Measurements from ENCODE around the gene PPIAL4G. TPM values are rescaled to one million over a fixed set of nuclear protein-coding genes. Genes with fewer than 3 reads are reported as not detected.
A peak's percentile ranks its signal among the peaks of the same experiment; 100 is the strongest.

Gene PPIAL4G
- total RNA-seq, 1 experiment from 2014 or later: not detected

DNA sequence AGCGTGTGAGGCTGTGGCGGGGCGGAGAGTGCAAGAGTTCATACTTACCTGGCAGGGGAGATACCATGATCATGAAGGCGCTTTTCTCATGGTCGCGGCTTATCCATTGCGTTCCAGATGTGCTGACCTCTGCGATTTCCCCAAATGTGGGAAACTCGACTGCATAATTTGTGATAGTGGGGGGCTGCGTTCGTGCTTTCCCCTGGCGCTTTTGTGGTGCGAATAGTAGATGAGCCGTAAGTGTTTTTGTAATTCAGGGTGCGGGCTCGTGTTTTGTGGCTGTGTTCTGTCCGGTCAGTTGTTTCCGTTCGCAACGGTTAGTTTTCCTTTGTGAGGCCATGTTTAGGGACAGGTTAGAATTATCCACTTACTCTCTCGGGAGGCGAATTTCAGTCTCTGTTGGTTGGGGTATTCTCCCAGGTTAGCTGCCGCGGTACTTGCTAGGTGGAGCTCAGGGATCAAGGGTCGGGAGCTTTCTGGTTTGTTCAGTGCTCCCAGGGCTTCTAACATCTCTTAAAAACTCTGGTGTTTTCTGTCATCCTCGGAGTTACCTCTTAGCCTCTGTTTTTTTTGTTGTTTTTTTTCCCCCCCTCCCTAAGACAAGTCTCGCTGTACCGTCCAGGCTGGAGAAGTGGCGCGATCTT, 39.6 kb upstream of the PPIAL4G start (continued):
- peak; percentile 85 for TF ChIP-seq FOXP4 (CRISPR knock-in tag; IDR thresholded peaks at IDR 0.05)
- 0 out of 2 replicates have a peak, but pooled peaks have one; percentile 65 for TF ChIP-seq ZNF263 (CRISPR knock-in tag; IDR thresholded peaks at IDR 0.05; ENCODE audit: low read depth)
- peak; percentile 82 for TF ChIP-seq NR2C2 (CRISPR knock-in tag; IDR thresholded peaks at IDR 0.05)
- TF ChIP-seq AFF4 (CRISPR knock-in tag; IDR thresholded peaks at IDR 0.05; ENCODE audit: borderline replicate concordance): peak; percentile 99
- TF ChIP-seq USF1 (CRISPR knock-in tag; IDR thresholded peaks at IDR 0.05): peak; percentile 73
- TF ChIP-seq, protein P1, sequence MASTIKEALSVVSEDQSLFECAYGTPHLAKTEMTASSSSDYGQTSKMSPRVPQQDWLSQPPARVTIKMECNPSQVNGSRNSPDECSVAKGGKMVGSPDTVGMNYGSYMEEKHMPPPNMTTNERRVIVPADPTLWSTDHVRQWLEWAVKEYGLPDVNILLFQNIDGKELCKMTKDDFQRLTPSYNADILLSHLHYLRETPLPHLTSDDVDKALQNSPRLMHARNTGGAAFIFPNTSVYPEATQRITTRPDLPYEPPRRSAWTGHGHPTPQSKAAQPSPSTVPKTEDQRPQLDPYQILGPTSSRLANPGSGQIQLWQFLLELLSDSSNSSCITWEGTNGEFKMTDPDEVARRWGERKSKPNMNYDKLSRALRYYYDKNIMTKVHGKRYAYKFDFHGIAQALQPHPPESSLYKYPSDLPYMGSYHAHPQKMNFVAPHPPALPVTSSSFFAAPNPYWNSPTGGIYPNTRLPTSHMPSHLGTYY (CRISPR knock-in tag; IDR thresholded peaks at IDR 0.05): peak; percentile 99
- TF ChIP-seq SP1 (CRISPR knock-in tag; conservative IDR thresholded peaks at IDR 0.05): peak; percentile 82
- peak; percentile 75; the same call in 1 of the 2 replicates for TF ChIP-seq E2F5 (CRISPR knock-in tag; IDR thresholded peaks at IDR 0.05)
- TF ChIP-seq ZBTB43 (CRISPR knock-in tag; IDR thresholded peaks at IDR 0.05): peak; percentile 54; the same call in 1 of the 2 replicates
- TF ChIP-seq KAT7 (CRISPR knock-in tag; IDR thresholded peaks at IDR 0.05; ENCODE audit: borderline replicate concordance): 0 out of 2 replicates have a peak, but pooled peaks have one; percentile 77
- TF ChIP-seq, protein P2, sequence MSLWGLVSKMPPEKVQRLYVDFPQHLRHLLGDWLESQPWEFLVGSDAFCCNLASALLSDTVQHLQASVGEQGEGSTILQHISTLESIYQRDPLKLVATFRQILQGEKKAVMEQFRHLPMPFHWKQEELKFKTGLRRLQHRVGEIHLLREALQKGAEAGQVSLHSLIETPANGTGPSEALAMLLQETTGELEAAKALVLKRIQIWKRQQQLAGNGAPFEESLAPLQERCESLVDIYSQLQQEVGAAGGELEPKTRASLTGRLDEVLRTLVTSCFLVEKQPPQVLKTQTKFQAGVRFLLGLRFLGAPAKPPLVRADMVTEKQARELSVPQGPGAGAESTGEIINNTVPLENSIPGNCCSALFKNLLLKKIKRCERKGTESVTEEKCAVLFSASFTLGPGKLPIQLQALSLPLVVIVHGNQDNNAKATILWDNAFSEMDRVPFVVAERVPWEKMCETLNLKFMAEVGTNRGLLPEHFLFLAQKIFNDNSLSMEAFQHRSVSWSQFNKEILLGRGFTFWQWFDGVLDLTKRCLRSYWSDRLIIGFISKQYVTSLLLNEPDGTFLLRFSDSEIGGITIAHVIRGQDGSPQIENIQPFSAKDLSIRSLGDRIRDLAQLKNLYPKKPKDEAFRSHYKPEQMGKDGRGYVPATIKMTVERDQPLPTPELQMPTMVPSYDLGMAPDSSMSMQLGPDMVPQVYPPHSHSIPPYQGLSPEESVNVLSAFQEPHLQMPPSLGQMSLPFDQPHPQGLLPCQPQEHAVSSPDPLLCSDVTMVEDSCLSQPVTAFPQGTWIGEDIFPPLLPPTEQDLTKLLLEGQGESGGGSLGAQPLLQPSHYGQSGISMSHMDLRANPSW (CRISPR knock-in tag; conservative IDR thresholded peaks at IDR 0.05; ENCODE audit: low read depth): peak; percentile 93; the same call in 1 of the 2 replicates
- TF ChIP-seq NFE2L1 (CRISPR knock-in tag; IDR thresholded peaks at IDR 0.05): peak; percentile 93
- peak; percentile 76 for TF ChIP-seq GTF2I (CRISPR knock-in tag; conservative IDR thresholded peaks at IDR 0.05)
- peak; percentile 46; the same call in 1 of the 2 replicates for TF ChIP-seq FOXP1 (CRISPR knock-in tag; IDR thresholded peaks at IDR 0.05; ENCODE audit: borderline replicate concordance)
- peak; percentile 100 for TF ChIP-seq AR (CRISPR knock-in tag; IDR thresholded peaks at IDR 0.05)
- peak; percentile 98 for TF ChIP-seq JAZF1 (CRISPR knock-in tag; IDR thresholded peaks at IDR 0.05)
- TF ChIP-seq GABPB1 (CRISPR knock-in tag; IDR thresholded peaks at IDR 0.05): 0 out of 2 replicates have a peak, but pooled peaks have one; percentile 15
- peak; percentile 75; the same call in 1 of the 2 replicates for TF ChIP-seq RELA (CRISPR knock-in tag; IDR thresholded peaks at IDR 0.05; ENCODE audit: borderline replicate concordance)
- TF ChIP-seq CBFB (CRISPR knock-in tag; IDR thresholded peaks at IDR 0.05; ENCODE audit: low read depth): peak; percentile 98
- peak; percentile 91; the same call in 1 of the 2 replicates for TF ChIP-seq PREB (CRISPR knock-in tag; IDR thresholded peaks at IDR 0.05; ENCODE audit: borderline replicate concordance)

All from WTC11 (cell line).